ENCODE data around the gene IFT57. TPM values are rescaled to one million over a fixed set of nuclear protein-coding genes. Genes with fewer than 3 reads are reported as not detected.

Gene IFT57
- polyA plus RNA-seq, 3 donors: 18.1 to 38.6 (median 22.1) TPM

DNA sequence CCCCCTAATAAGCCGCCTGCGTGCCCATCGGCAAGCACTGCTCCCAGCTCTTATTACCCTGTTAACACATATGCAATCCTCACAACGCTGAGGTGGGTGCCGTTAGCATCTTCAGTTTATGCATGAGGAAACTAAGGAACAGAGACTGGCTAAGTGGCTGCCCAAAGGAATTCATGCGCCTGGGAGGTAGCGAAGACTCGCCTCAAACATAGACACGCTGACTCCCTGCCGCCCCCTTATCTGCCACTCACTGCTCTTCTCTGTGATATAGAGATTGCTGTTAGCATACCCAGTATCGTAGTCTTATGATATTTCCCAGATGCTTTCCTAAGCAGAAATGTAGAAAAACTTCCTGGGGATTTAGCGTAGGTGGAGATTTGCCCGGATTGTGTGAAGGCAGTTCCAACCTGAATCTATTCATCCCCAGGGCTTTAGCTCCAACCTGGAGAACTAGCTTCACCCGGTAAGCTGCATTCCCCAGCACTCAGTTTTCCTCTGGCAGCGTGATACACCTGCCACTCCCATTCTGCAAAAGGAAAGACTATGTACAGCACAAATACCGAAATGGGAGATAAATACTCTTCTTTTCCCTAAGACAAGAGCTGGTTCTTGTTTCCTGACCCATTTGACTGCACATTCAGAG, 107.7 kb downstream of the IFT57 start:
- 73 to 80% (median 77%) methylated on average over 16 of the region's 16 CpGs for WGBS, 3 donors
- no peak overlapping the region for H3K27ac ChIP-seq (ENCODE audit: low read depth, low read length)

DNA sequence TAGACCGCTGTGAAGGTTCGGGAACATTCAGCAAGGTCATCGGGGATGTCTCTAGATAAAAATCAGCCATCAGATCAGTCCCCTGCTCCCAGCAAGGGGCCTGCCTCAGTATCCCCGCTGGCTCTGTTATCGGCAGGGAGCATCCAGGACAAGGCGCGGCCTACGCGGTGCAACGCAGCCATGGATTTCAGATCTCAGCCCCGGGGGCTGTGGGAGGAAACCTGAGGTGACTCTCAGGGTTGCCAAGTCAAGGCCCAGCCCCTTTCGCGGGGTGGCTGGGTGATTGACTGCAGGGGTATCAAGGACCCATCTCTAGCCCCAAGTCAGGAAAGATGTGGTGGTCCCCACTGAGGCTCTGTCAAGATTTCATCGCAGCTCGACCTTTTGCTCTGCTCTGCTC, 108.2 kb downstream of the IFT57 start:
- WGBS, 3 donors: 93 to 94% (median 93%) methylated on average over 15 of the region's 15 CpGs

DNA sequence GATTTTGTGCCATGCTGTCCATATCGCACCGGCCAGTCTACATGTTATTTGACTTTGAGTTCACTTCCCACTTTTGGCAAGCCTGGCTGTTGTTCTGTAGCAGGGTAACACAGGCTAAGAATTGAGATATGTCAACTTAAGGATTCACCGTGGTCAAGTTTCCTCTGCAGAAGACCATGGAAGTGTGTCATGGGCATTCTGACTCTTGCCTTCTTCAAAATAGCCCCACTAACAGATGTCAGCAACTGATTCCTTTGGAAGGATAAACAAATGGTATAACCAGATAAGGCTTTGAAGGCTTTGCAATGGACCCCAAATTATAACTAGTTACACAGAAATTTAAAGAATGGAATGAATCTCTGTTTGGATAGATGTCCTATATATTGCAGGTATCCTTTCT, 111.3 kb downstream of the IFT57 start:
- WGBS, 3 donors: 78 to 99% (median 94%) methylated on average over 3 of the region's 3 CpGs

More for the DNA sequence above, 108.2 kb downstream of the IFT57 start:
- no peak overlapping the region for H3K27ac ChIP-seq (ENCODE audit: low read depth, low read length)

More for the DNA sequence above, 111.3 kb downstream of the IFT57 start:
- H3K27ac ChIP-seq (ENCODE audit: low read depth, low read length): no peak overlapping the region

Other genes starting within 250 kb of the IFT57 start
- gene CD47, start 131.4 kb downstream of the IFT57 start, polyA plus RNA-seq: 10 to 100 TPM; 18.0 to 27.0 (median 21.1) TPM
- gene HHLA2, start 74.1 kb upstream of the IFT57 start, polyA plus RNA-seq: under 1 TPM in 2 of 3 donors, not detected in 1; 0.08 to 0.25 TPM

Data from adipose tissue (tissue), 3 donors.